Measurements from ENCODE around the gene VEGFB. TPM values are rescaled to one million over a fixed set of nuclear protein-coding genes. Genes with fewer than 3 reads are reported as not detected.

VEGFB gene
- total RNA-seq, 1 experiment from 2014 or later = 47.5 TPM

DNA sequence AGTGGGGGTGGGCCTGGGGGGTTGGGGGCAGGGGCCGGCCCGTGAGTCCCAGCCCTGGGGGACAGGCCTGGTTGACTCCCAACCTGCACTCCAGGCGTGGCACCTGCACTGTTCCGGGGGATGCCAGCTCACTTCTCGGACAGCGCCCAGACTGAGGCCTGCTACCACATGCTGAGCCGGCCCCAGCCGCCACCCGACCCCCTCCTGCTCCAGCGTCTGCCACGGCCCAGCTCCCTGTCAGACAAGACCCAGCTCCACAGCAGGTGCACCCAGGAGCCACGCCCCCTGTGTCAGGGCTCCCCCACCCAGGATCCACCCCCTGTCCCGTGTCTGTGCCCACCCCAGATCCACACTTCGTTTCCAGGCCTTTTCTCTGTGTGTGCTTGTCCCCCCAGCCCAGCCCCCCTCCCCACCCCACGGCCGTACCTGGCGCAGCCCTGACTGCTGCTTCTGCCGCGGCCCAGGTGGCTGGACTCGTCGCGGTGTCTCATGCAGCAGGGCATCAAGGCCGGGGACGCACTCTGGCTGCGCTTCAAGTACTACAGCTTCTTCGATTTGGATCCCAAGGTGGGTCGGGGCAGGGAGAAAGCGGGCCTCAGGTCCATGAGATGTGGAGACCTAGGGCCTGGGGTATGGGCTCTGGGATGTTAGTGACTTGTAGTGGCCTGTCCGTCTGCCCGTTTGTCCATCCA, 23.1 kb upstream of the VEGFB start:
- DNase-seq (ENCODE audit: low read depth, low spot score) (no peak), ATAC-seq (no peak)
- Histone ChIP-seq H4K20me1 (ENCODE audit: insufficient read depth) (no peaks in the 10 kb centered on the region), H2AFZ (ENCODE audit: low read depth, low read length, poor library complexity, severe bottlenecking) (no peak overlapping the region), H3K9ac (ENCODE audit: low read length) (no peak overlapping the region), H3K9me3 (ENCODE audit: control insufficient read depth in 1 of 2, insufficient read depth in 1 of 2, low read depth in 1 of 2, low read length in 2 of 2) (no peaks in the 10 kb centered on the region), H3K4me1 (ENCODE audit: control insufficient read depth in 1 of 2, insufficient read depth in 2 of 2, low read length in 2 of 2) (no peaks in the 10 kb centered on the region), H3K79me2 (ENCODE audit: insufficient read depth, low read length) (no peaks in the 10 kb centered on the region), H3K4me2 (ENCODE audit: low read length) (no peak overlapping the region), H3K4me3 (replicated peaks in 1 of 2; ENCODE audit: low read depth in 1 of 2, low read length in 2 of 2) (no peak overlapping the region), H3K27me3 (ENCODE audit: insufficient read depth, low read length) (no peaks in the 10 kb centered on the region), H3K27ac (ENCODE audit: low read depth, low read length) (no peak overlapping the region), H3K36me3 (ENCODE audit: control insufficient read depth in 1 of 2, insufficient read depth in 2 of 2, low read length in 2 of 2) (peaks cover 6 to 7% of the 10 kb centered on the region in 2 experiments; a peak in 3 of 4 replicates), H3K9me2 (ENCODE audit: insufficient read depth) (no peaks in the 10 kb centered on the region)
- TF ChIP-seq, protein P1, sequence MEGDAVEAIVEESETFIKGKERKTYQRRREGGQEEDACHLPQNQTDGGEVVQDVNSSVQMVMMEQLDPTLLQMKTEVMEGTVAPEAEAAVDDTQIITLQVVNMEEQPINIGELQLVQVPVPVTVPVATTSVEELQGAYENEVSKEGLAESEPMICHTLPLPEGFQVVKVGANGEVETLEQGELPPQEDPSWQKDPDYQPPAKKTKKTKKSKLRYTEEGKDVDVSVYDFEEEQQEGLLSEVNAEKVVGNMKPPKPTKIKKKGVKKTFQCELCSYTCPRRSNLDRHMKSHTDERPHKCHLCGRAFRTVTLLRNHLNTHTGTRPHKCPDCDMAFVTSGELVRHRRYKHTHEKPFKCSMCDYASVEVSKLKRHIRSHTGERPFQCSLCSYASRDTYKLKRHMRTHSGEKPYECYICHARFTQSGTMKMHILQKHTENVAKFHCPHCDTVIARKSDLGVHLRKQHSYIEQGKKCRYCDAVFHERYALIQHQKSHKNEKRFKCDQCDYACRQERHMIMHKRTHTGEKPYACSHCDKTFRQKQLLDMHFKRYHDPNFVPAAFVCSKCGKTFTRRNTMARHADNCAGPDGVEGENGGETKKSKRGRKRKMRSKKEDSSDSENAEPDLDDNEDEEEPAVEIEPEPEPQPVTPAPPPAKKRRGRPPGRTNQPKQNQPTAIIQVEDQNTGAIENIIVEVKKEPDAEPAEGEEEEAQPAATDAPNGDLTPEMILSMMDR (IDR thresholded peaks at IDR 0.05 in 2 of 3, conservative IDR thresholded peaks at IDR 0.05 in 1 of 3; ENCODE audit: borderline replicate concordance in 1 of 3, insufficient read depth in 1 of 3, low read depth in 2 of 3, low read length in 2 of 3) = no peak
- TF ChIP-seq POLR2AphosphoS5 (IDR thresholded peaks at IDR 0.05; ENCODE audit: low read depth, low read length) (no peak), SIN3A (IDR thresholded peaks at IDR 0.05; ENCODE audit: low read depth) (no peak), RAD21 (IDR thresholded peaks at IDR 0.05; ENCODE audit: low read depth) (no peak), CBX3 (IDR thresholded peaks at IDR 0.05; ENCODE audit: low read depth) (no peak), MAX (IDR thresholded peaks at IDR 0.05) (no peak), FOSL1 (IDR thresholded peaks at IDR 0.05; ENCODE audit: low read depth) (no peak), EGR1 (IDR thresholded peaks at IDR 0.05; ENCODE audit: low read depth) (no peak), REST (IDR thresholded peaks at IDR 0.05; ENCODE audit: low read depth) (no peak), EZH2 (IDR thresholded peaks at IDR 0.05) (no peak), SP1 (IDR thresholded peaks at IDR 0.05; ENCODE audit: low read depth) (no peak)
- TF ChIP-seq, protein P2, sequence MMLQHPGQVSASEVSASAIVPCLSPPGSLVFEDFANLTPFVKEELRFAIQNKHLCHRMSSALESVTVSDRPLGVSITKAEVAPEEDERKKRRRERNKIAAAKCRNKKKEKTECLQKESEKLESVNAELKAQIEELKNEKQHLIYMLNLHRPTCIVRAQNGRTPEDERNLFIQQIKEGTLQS (IDR thresholded peaks at IDR 0.05) = no peak
- ChIA-PET POLR2A (no interaction called here), RAD21 (ENCODE audit: low non-redundant PET in 1 of 2, low total read pairs in 2 of 2, uncharacterized antibody in 2 of 2, unreplicated experiment in 2 of 2) (no interaction called here), CTCF (no interaction called here)
- no TSS peak for BruUV-seq (replicated peaks)
- intact Hi-C loops (cut with micrococcal nuclease) = no loop called here
